Measurements from ENCODE around the gene CFAP43. TPM values are rescaled to one million over a fixed set of nuclear protein-coding genes. Genes with fewer than 3 reads are reported as not detected.
A peak's percentile ranks its signal among the peaks of the same experiment; 100 is the strongest.

The CFAP43 gene
- total and polyA plus RNA-seq, 10 of the 15 experiments (the other 5 are each of a cell fraction or from before 2014, with no cell fraction given), result 0.06 to 0.14 (median 0.10) TPM; not detected in 5

DNA sequence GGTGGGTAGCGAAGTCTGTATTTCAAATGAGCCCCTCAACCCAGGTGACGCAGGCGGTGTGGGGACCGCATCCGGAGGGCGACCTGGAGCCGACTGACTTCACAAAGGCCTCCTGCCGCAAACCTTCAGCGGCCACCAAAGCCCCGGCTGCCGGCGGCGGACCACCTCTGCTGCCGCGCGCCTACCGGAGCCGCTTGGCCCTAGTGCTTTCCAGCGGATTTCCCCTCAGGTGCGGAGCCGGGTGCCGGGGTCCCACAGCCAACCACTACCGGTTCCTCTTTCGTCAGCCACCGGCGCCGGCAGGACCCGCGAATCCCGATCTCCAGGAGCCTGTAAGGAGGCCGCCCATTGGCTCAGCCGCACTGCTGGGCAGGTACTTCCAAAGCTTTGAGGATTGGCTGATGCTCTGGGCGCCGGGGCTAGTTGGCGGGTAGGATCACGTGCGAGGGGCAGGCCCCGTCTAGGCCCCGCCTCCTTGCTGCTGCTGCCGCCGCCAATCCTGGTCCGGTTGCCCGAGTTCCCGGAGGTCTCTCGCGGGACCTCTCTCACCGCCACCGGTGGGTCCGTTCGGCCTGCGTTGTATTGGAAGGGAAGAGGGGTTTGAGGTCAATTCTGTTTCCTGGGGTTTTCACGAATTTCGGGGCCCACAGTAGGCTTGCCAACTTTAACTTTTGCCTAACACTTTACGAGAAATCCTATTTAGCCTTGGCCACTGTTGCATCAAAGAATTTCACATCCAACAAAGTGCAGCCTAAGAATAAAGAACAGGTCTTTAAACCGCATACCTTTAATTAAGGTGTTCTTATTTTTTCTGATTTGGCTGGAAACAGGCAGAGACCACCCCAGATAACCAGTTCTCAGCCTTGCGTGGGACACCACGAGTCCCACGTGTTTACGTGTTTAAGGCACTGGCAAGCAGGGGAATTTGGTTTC, 36.8 kb upstream of the CFAP43 start, which contains the start of gene GSTO2:
Gene GSTO2, plus strand, starts transcription at position 472 of the 933 bp plus-strand sequence. CDS start 5,732 bp downstream, outside the sequence.
- FAIRE-seq, result peak; percentile 81
- intact Hi-C loops (cut with micrococcal nuclease; ENCODE audit: unreplicated experiment), result loop anchor here (5.0 to 10.0 kb wide), 2 partner anchors 147 to 364 kb away; partner anchors contain the start of gene SFR1
- CTCF ChIA-PET, result interaction anchor here (0.6 to 9.2 kb wide), 5 partner anchors 22 to 611 kb away, joined by 3 to 106 read pairs (median 6); partner anchors contain the start of gene CFAP58
- no peak for TF ChIP-seq HDAC6 (IDR thresholded peaks at IDR 0.05; ENCODE audit: unreplicated experiment)
- TF ChIP-seq, protein P1, sequence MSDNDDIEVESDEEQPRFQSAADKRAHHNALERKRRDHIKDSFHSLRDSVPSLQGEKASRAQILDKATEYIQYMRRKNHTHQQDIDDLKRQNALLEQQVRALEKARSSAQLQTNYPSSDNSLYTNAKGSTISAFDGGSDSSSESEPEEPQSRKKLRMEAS (IDR thresholded peaks at IDR 0.05; ENCODE audit: low read depth, low read length), result peak; percentile 75
- TF ChIP-seq, protein P2, sequence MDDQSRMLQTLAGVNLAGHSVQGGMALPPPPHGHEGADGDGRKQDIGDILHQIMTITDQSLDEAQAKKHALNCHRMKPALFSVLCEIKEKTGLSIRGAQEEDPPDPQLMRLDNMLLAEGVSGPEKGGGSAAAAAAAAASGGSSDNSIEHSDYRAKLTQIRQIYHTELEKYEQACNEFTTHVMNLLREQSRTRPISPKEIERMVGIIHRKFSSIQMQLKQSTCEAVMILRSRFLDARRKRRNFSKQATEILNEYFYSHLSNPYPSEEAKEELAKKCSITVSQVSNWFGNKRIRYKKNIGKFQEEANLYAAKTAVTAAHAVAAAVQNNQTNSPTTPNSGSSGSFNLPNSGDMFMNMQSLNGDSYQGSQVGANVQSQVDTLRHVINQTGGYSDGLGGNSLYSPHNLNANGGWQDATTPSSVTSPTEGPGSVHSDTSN (IDR thresholded peaks at IDR 0.05; ENCODE audit: insufficient replicate concordance, low read depth, low read length), result peak; percentile 49
- TF ChIP-seq, protein P3, sequence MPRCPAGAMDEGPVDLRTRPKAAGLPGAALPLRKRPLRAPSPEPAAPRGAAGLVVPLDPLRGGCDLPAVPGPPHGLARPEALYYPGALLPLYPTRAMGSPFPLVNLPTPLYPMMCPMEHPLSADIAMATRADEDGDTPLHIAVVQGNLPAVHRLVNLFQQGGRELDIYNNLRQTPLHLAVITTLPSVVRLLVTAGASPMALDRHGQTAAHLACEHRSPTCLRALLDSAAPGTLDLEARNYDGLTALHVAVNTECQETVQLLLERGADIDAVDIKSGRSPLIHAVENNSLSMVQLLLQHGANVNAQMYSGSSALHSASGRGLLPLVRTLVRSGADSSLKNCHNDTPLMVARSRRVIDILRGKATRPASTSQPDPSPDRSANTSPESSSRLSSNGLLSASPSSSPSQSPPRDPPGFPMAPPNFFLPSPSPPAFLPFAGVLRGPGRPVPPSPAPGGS (IDR thresholded peaks at IDR 0.05; ENCODE audit: borderline replicate concordance, insufficient read depth, low read depth, low read length, poor library complexity, severe bottlenecking), result peak; percentile 66
- TF ChIP-seq TAF1 (IDR thresholded peaks at IDR 0.05; ENCODE audit: borderline replicate concordance, low read depth, low read length), result peak; percentile 80
- TF ChIP-seq SMAD1 (IDR thresholded peaks at IDR 0.05; ENCODE audit: low read depth, partially characterized antibody), result no peak
- peak; percentile 89 for TF ChIP-seq CBFB (IDR thresholded peaks at IDR 0.05; ENCODE audit: low read depth)
- TF ChIP-seq, protein P4, sequence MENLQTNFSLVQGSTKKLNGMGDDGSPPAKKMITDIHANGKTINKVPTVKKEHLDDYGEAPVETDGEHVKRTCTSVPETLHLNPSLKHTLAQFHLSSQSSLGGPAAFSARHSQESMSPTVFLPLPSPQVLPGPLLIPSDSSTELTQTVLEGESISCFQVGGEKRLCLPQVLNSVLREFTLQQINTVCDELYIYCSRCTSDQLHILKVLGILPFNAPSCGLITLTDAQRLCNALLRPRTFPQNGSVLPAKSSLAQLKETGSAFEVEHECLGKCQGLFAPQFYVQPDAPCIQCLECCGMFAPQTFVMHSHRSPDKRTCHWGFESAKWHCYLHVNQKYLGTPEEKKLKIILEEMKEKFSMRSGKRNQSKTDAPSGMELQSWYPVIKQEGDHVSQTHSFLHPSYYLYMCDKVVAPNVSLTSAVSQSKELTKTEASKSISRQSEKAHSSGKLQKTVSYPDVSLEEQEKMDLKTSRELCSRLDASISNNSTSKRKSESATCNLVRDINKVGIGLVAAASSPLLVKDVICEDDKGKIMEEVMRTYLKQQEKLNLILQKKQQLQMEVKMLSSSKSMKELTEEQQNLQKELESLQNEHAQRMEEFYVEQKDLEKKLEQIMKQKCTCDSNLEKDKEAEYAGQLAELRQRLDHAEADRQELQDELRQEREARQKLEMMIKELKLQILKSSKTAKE (IDR thresholded peaks at IDR 0.05; ENCODE audit: low read depth, poor library complexity, severe bottlenecking), result no peak
- TF ChIP-seq CREB1 (IDR thresholded peaks at IDR 0.05; ENCODE audit: low read depth), result peak; percentile 97
- TF ChIP-seq CBX3 (IDR thresholded peaks at IDR 0.05; ENCODE audit: borderline replicate concordance, low read depth), result no peak
- TF ChIP-seq, protein P5, sequence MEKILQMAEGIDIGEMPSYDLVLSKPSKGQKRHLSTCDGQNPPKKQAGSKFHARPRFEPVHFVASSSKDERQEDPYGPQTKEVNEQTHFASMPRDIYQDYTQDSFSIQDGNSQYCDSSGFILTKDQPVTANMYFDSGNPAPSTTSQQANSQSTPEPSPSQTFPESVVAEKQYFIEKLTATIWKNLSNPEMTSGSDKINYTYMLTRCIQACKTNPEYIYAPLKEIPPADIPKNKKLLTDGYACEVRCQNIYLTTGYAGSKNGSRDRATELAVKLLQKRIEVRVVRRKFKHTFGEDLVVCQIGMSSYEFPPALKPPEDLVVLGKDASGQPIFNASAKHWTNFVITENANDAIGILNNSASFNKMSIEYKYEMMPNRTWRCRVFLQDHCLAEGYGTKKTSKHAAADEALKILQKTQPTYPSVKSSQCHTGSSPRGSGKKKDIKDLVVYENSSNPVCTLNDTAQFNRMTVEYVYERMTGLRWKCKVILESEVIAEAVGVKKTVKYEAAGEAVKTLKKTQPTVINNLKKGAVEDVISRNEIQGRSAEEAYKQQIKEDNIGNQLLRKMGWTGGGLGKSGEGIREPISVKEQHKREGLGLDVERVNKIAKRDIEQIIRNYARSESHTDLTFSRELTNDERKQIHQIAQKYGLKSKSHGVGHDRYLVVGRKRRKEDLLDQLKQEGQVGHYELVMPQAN (conservative IDR thresholded peaks at IDR 0.05), result peak; percentile 94
- peak; percentile 77 for TF ChIP-seq RELA (IDR thresholded peaks at IDR 0.05; ENCODE audit: borderline replicate concordance, partially characterized antibody)
- peak; percentile 56; the same call in 1 of the 2 replicates for TF ChIP-seq YY1 (IDR thresholded peaks at IDR 0.05; ENCODE audit: low read depth, low read length)
- TF ChIP-seq KDM1A (IDR thresholded peaks at IDR 0.05; ENCODE audit: borderline replicate concordance), result no peak

More for the DNA sequence above, 36.8 kb upstream of the CFAP43 start, which contains the start of gene GSTO2:
- peak; percentile 90 for DNase-seq (ENCODE audit: low read depth, low spot score)
- in situ Hi-C loops (cut with MboI), result no loop called here
- H3K27me3 ChIP-seq (replicated peaks in 1 of 2; ENCODE audit: control insufficient read depth in 2 of 2, insufficient read depth in 2 of 2, low read length in 1 of 2), result no peaks in the 10 kb centered on the region
- TSS peak; percentile 55 for BruUV-seq (replicated peaks)
- H3K9ac ChIP-seq (ENCODE audit: control insufficient read depth, insufficient read depth, low read length), result peak within 1 kb of the TSS; percentile 86
- SMC1A ChIA-PET (ENCODE audit: uncharacterized antibody, unreplicated experiment), result interaction anchor here (1.2 to 2.2 kb wide), 4 partner anchors 11 to 381 kb away, joined by 3 to 6 read pairs (median 4); no protein-coding TSS in a partner anchor
- no peaks in the 10 kb centered on the region for H4K20me1 ChIP-seq (ENCODE audit: control insufficient read depth, insufficient read depth)
- peak; percentile 98 for ATAC-seq
- H3K4me1 ChIP-seq (ENCODE audit: control insufficient read depth, insufficient read depth, low read length), result 0 out of 2 replicates have a peak, but pooled peaks cover 3% of the 10 kb centered on the region
- peaks cover 33% of the 10 kb centered on the region for H3K79me2 ChIP-seq (ENCODE audit: control insufficient read depth, insufficient read depth, low read length)
- no peaks in the 10 kb centered on the region for H3K9me3 ChIP-seq (replicated peaks; ENCODE audit: control insufficient read depth, insufficient read depth, low read length)
- POLR2A ChIA-PET, result interaction anchor here (0.6 to 4.2 kb wide), 3 partner anchors 13 to 60 kb away, joined by 3 to 36 read pairs (median 3); partner anchors contain the start of gene GSTO1
- H3K27ac ChIP-seq (ENCODE audit: control insufficient read depth, insufficient read depth), result peak within 1 kb of the TSS; percentile 80
- RAD21 ChIA-PET (ENCODE audit: unreplicated experiment), result interaction anchor here (1.2 kb wide), 1 partner anchor 83 kb away, joined by 3 read pairs; no protein-coding TSS in a partner anchor
- H3K36me3 ChIP-seq (ENCODE audit: control insufficient read depth in 2 of 2, insufficient read depth in 2 of 2, low read length in 1 of 2), result peaks cover 0 to 9% of the 10 kb centered on the region in 2 experiments; a peak in 1 of 4 replicates
- H3K4me2 ChIP-seq (ENCODE audit: control insufficient read depth, insufficient read depth), result peak within 1 kb of the TSS; percentile 89
- WGBS (ENCODE audit: insufficient coverage, insufficient replicate concordance, low lambda C conversion rate, missing lambda C conversion rate), result 5% methylated on average over 54 of the region's 59 CpGs
- H3K4me3 ChIP-seq, result peak within 1 kb of the TSS; percentile 73
- H2AFZ ChIP-seq (ENCODE audit: control insufficient read depth, low read depth, low read length), result peak within 1 kb of the TSS; percentile 82

All from GM12878 (cell line).